HG03342 (cell line): ENCODE measurements around the gene PLPP6.

Experiments used
- ATAC-seq: cut with Tn5 transposase; IDR thresholded peaks from one replicate; pipeline ENCODE4 v1.9.1; 2021; ENCODE audit warnings: mild to moderate bottlenecking, moderate library complexity; ENCODE audit not compliant: unreplicated experiment

PLPP6 gene

DNA sequence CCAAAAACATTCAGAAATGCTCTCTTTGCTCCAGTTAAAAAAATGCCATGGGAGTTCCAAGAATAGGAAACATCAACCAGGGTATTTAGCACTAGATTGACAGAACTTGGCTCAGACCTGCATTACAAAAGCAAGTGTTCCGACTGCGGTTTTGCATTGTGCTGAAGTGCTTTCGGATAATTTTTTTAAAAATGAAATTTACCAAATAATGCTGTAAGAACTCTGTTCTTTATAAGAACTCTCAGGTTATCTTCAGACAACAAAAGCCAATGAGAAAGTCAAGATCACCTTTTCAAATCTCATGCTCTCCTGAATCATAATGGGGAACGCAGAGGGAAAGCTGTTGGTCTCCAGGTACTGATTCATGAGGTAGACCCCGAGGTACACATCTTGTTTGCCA lies 483 bp upstream of the PLPP6 start:
- ATAC-seq = no peak

- ATAC-seq = no peak
These were observed 1.1 kb downstream of the PLPP6 start for GRCh38 chr9:4662989-4663792.

DNA sequence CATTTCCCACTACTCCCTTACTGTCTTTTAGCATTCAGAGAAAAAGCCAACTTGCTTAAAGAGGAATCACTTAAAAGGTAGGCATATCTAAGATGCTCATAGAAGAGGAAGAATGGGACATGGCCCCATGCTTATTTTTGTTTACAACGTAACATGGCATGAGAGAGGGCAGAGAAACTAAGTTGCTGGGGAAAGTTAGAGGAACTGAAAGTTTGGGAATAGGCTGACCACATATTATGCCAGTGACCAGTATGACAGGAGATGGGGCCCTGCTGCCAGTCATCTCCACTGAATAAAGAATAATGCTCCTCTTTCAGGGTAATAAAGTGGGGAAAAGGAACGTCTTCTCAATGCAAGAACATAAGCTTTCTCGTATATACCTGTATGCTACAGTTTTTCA lies 1.9 kb downstream of the PLPP6 start:
- ATAC-seq = no peak

DNA sequence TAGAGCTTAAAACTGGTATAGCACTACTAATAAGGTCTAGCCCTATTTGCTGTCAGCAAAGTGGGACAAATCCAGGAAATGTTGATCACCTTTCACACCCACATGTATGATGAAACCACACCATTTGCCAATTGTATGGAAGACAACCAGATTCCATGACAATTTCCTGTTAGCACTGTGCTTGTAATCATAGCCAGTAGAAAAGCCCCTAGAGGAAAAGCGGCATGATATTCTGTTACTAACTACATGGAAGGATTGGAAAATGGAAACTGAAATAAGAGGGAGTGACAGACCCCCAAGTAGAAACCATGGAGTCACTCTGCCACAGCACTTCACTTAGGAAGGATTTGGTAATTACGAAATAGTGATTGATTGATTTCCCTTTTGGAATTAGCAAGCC lies 3.3 kb downstream of the PLPP6 start:
- no peak for ATAC-seq

DNA sequence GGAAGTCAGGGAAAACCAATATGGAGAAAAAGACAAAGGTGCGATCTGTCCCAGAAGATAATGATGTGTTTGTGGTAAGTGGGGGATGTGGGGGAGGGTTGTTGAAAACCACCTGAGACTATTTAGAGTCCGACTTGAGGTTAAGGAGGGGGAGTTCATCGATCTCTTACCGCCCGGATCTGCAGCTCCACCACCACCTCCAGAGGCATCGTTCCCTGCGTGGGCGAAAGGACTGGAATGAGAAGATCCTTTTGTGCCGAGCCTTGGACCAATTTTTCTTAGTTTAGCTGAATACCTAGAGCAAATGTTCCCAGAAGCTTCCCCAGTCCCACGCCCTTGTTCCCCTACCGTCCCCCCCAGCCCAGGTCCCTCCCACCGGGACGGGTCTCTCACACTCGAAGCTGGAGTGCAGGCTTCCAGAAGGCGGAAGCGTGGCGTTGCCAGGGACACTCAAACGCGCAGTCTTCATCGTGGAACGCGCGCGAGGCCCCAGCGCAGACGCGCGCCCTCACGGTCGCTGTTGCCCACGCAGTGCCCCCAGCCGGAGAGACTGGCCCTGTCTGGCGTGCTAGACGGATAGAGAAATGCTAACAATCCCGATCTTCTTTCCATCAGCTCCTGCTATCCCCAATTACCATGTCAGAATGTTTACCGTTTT lies 4.1 kb downstream of the PLPP6 start, which contains the start of gene SPATA6L:
Gene SPATA6L (minus strand): TSS at position 439 of the 658 bp plus-strand sequence. CDS start 230 bp downstream, at position 209.
- ATAC-seq = peak; percentile 31

GRCh38 chr9:4667681-4668080 lies 5.6 kb downstream of the PLPP6 start:
- no peak for ATAC-seq

GRCh38 chr9:4668604-4669003 lies 6.5 kb downstream of the PLPP6 start:
- no peak for ATAC-seq

- no peak for ATAC-seq
These were observed 7.8 kb downstream of the PLPP6 start for GRCh38 chr9:4669890-4670289.

- ATAC-seq = no peak
These were observed 8.5 kb downstream of the PLPP6 start for GRCh38 chr9:4670591-4670990.

GRCh38 chr9:4671737-4672136 lies 9.6 kb downstream of the PLPP6 start:
- ATAC-seq = no peak

GRCh38 chr9:4674783-4675182 lies 12.7 kb downstream of the PLPP6 start:
- no peak for ATAC-seq

- ATAC-seq = no peak
These were observed 15.3 kb downstream of the PLPP6 start for GRCh38 chr9:4677392-4677791.

GRCh38 chr9:4678679-4679267 lies 16.7 kb downstream of the PLPP6 start:
- ATAC-seq = no peak

- peak; percentile 96 for ATAC-seq
These were observed 17.4 kb downstream of the PLPP6 start, which contains the start of gene CDC37L1 for GRCh38 chr9:4679268-4680172. Gene CDC37L1, plus strand, starts transcription at chr9:4679569. Its CDS starts 199 bp downstream, at chr9:4679768.

GRCh38 chr9:4680173-4680525 lies 18.1 kb downstream of the PLPP6 start:
- ATAC-seq = no peak

- ATAC-seq = no peak
These were observed 18.7 kb downstream of the PLPP6 start for GRCh38 chr9:4680750-4681149.

- no peak for ATAC-seq
These were observed 22.7 kb downstream of the PLPP6 start for GRCh38 chr9:4684820-4685219.

GRCh38 chr9:4686112-4686511 lies 24.0 kb downstream of the PLPP6 start:
- ATAC-seq = no peak

- ATAC-seq = no peak
These were observed 24.5 kb downstream of the PLPP6 start for GRCh38 chr9:4686584-4686983.

GRCh38 chr9:4689021-4689420 lies 26.9 kb downstream of the PLPP6 start:
- no peak for ATAC-seq

DNA sequence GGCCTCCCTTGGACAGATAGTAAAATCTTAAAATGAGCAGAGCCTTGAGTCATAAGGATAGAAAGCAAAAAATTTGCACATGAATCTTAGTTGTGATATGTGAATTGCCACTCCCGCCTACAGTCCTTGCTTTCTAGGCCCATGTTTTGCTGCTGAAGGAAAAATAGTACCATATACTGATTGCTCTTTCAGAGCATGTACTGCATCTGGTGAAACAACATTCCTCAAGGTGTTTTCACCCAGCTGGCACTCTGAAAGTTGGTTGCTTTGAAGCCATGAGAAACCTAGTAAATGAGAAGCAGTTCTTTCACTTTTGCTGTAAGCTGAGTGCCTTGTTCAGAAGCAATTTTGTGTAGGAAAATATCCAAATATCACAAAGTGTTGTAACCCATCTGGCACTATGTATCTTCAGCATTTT lies 27.6 kb downstream of the PLPP6 start:
- ATAC-seq = peak; percentile 75
